Right lobe of liver (tissue), 4 donors: ENCODE results near the gene APOO.

Source experiments
- CTCF ChIP-seq, 4 donors: fragments of 200-600 bp in 3 of 4; fragments of 450-650 bp in 1 of 4; IDR thresholded peaks; one replicate each; pipeline versions ENCODE4 v1.5.1 to v1.8.0; 2016 to 2022; ENCODE audit warnings: antibody characterized with exemption in 4 of 4, mild to moderate bottlenecking in 2 of 4
- POLR2A ChIP-seq: fragments of 450-650 bp; IDR thresholded peaks from one replicate; pipeline ENCODE4 v1.6.1; 2017; ENCODE audit warnings: antibody characterized with exemption, mild to moderate bottlenecking
- donor health status: DM: no; HTN: no; CAD: no.
- donor health status: DM: no; HTN: no; CAD: no.
- donor health status: DM: no; HTN: yes; CAD: no.

DNA sequence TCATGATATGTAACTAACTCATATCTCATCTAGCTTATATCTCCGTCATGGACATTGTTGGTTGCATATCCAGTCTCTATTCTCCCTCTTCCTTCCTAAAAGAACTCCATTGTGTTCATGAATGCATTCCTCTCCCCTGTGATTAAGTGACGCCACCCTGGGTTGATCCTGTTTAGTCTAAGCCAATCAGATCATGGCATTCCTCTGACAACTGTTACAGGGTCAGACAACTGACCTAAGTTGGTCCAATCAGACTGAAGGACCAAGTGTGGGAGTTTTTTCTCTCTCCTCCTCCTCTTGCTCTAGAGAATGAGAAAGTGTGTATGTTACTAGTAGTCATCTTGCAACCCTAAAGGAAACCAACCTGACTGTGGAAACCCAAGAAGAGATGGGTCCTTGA lies 3.6 kb downstream of the APOO start:
- TF ChIP-seq CTCF (IDR thresholded peaks at IDR 0.05) (no peak), POLR2A (no peak)
